COR-L47 (cell line): ENCODE data around the gene IQCH.

ENCODE experiments used
- DNase-seq: peaks from one replicate; lab custom pipeline; 2025; lab: John Stamatoyannopoulos, UW

IQCH gene

DNA sequence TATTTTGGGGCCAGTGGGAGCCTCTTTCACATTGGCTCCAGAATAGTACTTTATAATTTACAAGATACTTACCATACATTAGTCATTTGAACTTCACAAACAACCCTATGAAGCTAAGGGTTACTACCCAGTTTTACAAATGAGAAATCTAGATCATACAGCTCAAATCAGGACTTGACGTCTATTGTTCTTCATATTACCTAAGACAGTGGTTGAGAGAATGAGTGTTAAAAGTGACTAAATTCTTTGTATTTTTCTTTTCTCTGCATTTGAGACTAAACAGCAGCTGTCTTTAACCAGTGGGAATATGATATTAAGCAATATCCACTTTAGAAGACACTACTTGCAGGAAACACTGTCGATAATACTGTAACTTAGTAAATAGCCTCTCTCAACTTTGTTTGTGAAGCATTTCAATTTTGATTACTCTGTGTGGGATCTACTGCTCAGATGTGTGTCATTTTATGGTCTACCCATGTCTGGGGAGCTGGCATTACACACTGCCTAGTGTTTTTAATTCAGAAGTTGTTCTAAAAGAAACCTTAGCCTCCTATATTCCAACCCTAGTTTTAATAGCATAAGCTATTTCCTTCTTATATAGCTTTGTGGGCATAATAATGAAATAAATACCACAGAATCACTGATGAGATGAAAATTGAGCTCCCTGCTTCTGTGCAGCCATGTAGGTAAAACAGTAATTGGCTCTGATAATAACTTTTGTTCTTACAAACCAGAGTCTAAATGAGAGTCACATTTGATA, 45.9 kb downstream of the IQCH start:
- DNase-seq, result no peak

DNA sequence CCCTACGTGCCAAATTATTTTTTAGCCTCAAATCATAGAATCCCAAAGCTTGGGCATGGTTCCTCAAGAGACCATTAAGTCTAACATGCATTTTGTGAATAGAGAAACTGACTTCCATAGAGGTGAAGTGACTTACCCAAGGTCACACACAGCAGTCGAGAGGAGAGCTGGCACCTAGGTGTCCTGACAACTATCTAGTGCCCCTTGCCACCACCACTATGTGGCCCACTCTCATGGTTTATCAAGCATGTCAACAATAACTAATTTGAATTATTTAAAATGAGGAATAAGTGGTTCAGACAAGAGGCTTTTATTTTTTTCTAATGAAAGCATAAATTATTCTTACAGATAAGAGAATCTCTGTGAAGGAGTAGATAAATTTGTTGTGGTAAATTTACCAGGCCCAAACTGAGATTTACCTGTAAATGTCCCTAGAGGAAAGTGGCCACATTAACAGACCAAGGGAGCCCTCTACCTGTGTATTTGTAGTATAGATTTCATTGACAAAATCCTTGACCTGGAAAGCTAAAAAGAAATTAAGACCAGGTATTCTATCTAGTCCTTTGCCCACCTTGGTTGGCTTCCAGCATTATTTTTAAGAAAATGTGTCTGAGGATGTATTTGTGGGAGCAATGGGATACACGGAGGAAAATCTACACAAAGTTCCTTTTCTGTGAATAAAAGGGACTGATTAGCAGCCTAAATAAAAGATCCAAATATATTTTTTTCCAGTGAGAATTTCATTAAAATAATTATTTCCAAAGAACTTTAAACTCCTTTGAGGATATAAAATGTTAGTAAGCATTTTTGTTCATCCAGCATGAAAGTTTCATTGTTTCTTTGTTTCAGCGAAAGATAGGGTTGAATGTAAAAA, 49.1 kb downstream of the IQCH start:
- DNase-seq, result peak; percentile 48

DNA sequence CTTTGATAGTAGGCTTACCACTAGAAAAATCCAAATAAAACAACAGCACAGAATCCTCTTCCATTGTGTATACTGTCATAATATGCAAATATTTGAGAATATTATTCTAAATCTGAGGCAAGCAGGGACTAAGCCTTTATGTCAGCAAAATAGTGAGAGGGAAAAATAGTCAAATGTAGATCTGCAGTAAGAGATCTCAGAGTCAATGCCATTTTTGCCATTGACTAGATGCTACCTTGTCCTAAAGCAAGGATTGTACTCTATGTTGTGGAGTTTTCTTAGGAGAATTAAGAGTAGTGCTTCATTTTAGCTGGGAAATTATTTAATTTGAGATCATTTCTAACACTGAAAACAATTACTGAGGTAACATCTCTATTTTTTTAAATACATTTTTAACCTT, 50.2 kb downstream of the IQCH start:
- DNase-seq, result no peak

DNA sequence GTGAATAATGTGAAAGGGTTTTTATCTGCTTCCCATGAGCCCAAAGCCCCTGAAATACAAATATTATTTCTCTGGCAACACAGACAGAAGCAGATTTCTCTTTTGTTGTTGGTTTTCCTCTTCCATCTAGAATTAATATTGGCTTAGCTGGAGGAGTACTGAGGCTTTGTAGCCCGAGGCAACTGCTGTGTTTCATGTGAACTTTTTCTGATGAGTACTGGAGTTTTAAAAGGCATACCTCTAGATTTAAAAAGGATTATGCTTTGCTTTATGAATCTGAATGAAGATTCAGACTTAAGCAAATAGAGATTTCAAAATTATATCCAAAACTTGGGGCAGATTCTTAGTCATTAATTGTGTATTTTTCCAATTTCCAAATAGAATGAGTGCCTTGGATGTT, 50.9 kb downstream of the IQCH start:
- no peak for DNase-seq

GRCh38 chr15:67307156-67307555, 52.6 kb downstream of the IQCH start:
- no peak for DNase-seq

DNA sequence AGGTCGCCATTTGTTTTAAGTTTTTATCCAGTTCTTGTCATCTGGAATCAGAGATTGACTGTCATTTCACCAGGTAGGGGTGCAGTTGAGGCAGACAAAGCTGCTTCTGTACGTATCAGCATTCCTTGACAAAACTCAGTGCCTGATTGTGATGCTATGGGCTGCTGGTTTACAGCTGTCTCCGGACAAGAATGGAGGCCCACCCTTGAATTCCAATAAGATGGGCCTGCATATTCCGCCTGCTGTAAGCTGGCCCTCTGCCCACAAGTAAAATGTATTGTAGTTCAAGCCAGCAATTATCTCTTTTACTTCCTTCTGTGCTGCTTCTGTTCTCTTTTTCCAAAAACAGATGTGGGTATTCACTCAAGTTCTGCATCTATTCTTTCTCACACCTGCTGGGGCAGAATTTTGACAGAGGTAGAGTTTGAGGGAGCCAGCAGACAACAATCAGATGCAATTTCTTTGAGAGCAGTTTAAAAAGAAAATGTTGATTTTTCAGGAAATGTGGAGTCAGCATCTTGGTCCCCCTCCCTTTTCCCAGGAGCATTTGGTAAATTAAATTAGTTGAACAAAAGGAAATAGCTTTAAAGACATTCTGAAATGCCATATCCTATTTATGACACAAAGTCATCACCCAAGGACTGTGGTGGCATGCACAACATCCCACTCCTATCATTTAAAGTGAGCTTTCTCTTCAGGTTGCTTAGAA, 53.5 kb downstream of the IQCH start:
- DNase-seq, result no peak

DNA sequence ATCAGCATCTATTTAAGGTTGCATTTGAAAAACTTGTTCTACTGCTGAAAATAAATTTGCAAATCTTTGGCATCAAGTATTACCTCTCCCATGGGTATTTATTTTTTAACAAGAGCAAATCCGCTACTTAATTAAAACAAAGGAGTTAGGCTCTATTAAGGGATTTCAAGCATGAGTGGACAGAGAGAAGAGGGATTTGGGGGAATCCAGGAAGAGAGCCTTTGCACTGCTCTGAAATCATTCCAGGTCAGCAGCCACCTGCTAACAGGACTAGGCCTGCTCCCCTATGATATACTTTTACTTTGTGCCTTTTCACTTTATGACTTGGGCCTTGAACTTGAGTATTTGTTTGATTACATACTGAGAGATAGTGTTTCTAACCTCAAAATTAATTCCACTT, 57.1 kb downstream of the IQCH start:
- DNase-seq, result no peak

GRCh38 chr15:67319961-67320360, 65.4 kb downstream of the IQCH start:
- DNase-seq, result no peak

GRCh38 chr15:67321352-67321751, 66.8 kb downstream of the IQCH start:
- no peak for DNase-seq

DNA sequence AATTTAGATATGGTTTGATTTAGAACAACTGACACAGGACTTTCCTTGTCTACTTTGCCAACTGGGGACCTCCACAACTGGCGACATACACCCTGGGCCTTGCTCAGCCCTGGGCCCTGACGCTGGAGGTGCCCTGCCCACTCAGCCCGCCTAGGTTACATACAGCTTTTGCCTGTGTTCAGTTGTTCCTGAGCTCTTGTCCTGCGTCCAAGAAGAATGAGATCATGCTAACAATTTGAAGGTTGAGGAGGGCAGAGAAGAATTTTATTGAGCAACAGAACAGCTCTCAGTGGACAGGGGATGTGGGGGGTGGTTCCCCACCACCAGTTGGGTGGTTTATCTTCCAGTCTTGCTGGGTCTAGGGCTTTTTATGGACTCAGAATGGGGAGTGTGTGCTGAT, 67.9 kb downstream of the IQCH start:
- no peak for DNase-seq

- DNase-seq, result no peak
Measured at GRCh38 chr15:67327312-67327711, 72.7 kb downstream of the IQCH start.

DNA sequence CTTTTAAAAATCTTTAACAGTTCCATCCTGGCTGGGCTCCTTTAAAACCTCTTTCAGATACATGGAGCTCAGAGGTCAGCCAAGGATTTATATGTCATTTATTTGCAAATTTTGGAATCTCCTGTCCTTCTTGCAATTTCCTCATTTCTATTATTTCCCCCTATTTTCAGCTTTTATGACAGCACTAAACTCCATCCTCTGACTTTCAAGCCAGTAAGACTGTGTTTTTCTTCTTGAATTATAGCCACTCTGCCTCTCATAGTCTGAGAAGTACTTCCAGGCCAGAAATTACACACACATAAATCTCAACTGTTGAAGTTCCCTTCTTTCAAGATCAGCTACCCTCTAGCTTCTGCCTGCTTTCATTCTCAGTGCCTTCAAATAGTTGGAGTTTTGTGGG, 73.2 kb downstream of the IQCH start:
- no peak for DNase-seq

DNA sequence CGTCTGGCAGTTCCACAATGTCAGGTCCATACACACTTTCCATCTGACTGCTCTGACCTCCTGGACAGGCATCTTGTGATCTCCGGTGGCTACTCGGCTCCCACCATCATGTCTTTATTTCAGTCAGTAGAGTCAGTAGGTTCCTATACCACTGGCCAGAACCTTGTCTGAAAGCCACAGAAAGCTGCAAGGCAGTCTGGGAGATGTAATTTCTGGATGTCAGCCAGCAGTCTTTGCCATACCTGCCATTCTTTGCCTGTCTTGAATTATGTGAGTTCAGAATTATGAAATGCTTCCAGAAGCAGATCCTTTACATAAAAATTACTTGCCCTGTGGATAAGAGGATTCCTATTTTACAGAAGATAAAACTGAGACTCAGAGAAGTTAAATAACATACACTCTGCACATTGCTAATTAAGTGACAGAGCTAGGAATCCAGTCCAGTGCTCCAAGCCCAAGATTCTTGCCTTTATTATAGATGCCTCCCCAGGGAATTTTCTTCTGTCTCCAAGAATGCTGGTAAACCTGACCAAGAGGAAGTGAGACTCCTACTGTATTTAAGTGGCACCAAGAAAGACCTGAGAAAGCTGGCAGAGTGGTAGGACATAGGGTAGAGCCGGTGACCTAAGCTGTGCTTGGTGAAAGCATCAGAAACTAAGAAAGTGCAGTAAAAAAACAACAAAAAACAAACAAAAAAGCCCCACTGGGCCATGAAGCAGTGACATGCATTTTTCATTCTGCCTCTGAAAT, 75.6 kb downstream of the IQCH start:
- no peak for DNase-seq

- DNase-seq, result no peak
Measured at GRCh38 chr15:67331676-67332075, 77.1 kb downstream of the IQCH start.

DNA sequence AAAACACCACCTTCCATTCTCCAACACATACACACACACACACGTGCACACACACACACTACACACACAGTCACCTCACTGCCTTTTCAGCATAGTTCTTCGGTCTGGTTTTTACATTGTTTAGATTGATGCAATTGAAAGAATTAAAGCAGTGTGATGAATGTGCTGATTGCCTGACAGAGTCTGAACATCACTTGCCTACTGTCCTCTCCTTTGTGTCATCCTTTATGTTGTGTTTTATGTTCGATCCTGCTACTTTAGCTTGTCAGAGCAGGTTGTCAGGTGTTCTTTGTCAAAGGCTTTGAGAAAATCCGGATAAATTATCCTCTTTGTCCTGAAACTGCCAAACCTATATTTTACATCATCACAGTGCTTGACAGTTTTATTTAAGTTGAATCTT, 80.4 kb downstream of the IQCH start:
- no peak for DNase-seq

- no peak for DNase-seq
Measured at GRCh38 chr15:67335534-67336222, 81.1 kb downstream of the IQCH start.

DNA sequence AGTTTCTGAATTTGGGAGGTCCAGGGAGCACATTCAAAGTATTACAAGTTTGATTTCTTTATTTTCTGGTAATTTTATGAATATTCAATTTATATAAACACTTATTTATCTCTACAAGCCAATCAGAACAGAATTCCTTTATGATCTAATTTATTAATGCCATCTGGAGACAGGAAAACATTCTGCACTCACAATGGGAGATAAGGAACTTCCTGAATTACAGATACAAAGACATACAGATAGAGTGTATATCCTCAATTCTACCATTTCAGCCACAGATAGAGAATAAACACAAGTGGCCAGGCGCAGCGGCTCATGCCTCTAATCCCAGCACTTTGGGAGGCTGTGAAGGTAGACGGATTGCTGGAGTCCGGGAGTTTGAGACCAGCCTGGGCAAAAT, 86.0 kb downstream of the IQCH start:
- DNase-seq, result no peak

- no peak for DNase-seq
Measured at GRCh38 chr15:67341539-67341938, 87.0 kb downstream of the IQCH start.

GRCh38 chr15:67343206-67343605, 88.6 kb downstream of the IQCH start:
- DNase-seq, result no peak

- no peak for DNase-seq
Measured at GRCh38 chr15:67349634-67350033, 95.0 kb downstream of the IQCH start.

DNA sequence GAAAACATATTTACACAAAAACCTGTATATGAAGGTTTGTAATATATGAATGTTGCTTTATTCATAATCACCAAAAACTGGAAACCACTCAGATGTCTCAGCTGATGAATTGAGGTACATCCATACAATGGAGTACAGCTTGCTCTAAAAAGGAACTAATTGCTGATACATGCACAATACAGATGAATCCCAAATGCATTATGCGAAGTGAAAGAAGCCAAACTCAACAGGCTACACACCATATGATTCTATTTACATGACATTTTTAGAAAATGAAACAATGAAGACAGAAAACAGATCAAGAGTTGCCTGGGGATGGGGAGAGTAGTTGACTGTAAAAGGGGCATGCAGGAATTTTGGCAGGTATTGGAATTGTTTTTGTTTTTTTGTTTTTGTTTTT, 95.5 kb downstream of the IQCH start:
- DNase-seq, result no peak
